ENCODE measurements around the gene MRPS25.
"Not testable (repeated sequence)": the region's sequence is repeated elsewhere in the genome, so short reads cannot be mapped to it uniquely, and the experiment has no call there.

Gene MRPS25

DNA sequence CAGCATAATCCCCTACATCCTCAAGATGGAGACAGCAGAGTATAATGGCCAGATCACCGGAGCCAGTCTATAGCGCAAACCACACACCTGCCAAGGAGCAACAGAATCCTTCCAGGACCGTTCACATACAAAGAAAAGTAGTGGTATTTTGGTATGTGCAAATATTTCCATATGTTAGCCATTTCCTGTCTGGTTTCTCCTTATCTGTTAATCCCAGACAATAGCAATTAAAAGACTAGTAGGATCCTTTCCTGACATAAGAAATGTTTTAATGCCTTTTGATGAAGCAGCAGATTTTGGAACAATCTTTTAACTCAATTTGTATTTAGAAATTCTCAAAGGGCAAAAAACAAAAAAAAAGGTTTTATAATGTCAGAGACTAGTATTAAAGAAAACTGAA is 22.2 kb downstream of the MRPS25 start:
- DNase-seq, result no peak

- DNase-seq, result no peak
Measured at GRCh38 chr3:15041950-15042349, 23.2 kb downstream of the MRPS25 start.

- no peak for DNase-seq
Measured at GRCh38 chr3:15040844-15041243, 24.3 kb downstream of the MRPS25 start.

DNA sequence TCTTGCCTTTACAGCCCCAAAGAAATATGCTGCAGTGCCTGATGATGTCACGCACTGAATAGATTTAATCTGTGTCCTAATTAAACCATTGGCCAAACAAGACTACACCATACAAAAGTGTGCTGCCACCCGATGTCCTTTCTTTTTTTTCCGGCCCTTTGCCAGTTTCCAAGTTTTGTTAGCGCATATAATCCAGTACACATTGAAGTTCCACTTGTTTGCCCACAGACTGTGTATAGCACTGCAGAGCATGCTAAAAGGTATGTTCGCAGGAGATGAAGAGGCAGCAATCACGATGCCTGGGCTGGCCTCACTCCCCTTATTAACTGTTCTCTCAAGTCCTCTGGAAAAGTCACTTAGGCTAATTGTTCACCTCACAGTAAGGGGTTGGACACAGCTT is 26.8 kb downstream of the MRPS25 start:
- no peak for DNase-seq

GRCh38 chr3:15033103-15033502 is 32.0 kb downstream of the MRPS25 start:
- DNase-seq, result no peak

DNA sequence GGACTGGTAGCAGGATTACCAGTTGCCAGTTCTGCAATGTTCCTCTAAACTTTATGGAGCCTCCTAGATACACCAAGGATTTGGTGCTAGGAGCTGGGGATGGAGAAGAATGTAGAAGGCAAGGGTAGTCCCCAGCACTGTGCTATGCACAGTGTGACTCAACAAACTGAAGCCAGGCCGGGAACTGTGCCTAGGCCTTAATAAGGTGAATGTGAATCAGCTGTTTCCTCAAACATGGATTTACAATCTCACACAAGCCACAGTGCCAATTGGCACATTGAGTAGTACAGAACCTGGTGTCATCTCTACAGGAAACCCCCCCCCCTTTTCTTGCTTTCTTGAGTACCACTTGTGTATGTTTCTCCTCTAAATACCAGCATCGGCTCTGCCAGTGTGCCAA is 32.5 kb downstream of the MRPS25 start:
- no peak for DNase-seq

DNA sequence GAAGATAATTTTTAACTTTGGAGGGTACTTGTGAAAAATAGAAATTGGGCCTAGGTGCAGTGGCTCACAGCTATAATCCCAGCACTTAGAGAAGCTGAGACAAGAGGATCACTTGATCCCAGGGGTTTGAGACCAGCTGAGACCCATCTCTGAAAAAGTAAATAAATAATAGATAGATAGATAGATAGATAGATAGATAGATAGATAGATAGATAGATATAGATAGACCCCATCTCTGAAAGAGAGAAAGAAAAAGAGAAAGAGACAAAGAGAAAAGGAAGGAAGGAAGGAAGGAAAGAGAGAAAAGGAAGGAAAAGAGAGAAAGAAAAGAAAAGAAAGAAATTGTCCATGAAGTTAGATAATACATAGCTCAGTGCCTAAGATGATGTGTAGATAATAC is 35.5 kb downstream of the MRPS25 start:
- no peak for DNase-seq

GRCh38 chr3:15023719-15024118 is 41.4 kb downstream of the MRPS25 start:
- no peak for DNase-seq

GRCh38 chr3:15023249-15023648 is 41.9 kb downstream of the MRPS25 start:
- DNase-seq, result no peak

DNA sequence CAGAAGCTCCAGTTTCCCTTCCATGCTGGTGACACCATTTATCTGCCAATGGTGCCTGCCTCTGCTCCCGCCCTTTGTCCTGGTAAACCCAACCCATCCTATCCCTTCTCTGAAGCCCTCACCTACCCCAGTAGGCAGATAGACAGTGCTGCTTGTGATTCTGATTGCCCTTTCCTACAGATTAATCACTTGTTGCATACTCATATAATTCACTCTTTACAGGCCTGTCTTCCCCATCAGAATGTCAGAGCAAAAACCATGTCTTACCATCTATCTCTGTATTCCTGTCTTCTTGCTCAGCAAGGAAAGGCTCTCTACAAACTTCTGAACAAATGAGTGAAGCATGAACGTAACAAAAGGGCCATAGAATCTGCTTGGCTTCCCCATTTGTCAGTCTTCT is 47.9 kb downstream of the MRPS25 start:
- no peak for DNase-seq

DNA sequence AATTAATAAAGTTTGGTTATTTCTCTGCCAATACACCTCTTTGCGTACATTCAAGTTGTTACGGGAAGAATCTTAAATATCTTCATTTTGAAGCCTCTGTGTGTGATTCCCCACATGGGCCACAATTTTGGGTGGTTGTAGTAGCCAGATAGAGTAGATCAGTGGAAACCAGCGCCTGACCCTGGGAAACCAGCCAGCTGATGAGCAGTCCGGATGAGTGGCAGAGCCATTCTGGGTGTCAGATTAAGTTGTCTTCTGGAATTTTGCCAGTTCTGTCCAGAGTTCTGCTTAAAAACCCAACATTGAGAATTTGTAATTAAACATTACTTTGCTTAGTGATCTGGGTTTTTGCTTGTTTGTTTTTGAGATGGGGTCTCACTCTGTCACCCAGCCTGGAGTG is 49.7 kb downstream of the MRPS25 start:
- DNase-seq, result no peak

- no peak for DNase-seq
Measured at GRCh38 chr3:15014606-15015328, 50.3 kb downstream of the MRPS25 start.

DNA sequence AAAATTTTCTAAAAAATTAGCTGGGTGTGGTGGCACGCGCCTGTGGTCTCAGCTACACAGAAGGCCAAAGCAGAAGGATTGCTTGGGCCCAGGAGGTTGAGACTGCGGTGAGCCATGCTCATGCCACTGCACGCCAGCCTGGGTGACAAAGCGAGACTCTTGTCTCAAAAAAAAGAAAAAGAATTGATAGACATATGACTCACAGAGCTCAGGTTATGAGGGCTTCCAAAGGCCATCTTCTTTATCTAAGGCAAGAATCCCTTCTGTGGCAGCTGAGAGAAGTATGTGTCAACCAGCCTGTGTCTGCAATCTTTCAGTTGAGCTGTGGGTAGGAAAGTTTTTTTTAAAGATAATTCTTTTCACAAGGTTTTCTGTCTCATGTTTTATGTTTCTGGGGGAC is 53.9 kb downstream of the MRPS25 start:
- no peak for DNase-seq

- DNase-seq, result no peak
Measured at GRCh38 chr3:15010664-15011063, 54.5 kb downstream of the MRPS25 start.

DNA sequence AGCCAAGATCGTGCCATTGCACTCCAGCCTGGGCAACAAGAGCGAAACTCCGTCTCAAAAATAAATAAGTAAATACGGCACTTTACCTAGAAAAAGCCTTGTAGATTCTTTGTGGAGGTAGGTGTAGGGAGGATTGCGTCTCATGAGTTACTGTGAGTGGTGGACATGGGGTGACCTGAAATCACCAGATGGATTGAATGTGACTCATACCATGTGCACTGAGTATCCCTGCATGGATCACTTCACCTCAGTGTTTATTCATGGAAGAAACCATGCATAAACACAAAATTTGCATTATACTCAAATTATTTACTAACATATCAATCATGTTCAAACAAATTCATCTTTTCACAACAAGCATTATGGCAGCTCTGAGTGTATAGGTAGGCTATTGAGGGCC is 55.9 kb downstream of the MRPS25 start:
- no peak for DNase-seq

- DNase-seq, result no peak
Measured at GRCh38 chr3:15007681-15008141, 57.4 kb downstream of the MRPS25 start.

- not testable (repeated sequence) for DNase-seq
Measured at GRCh38 chr3:14999182-14999581, 65.9 kb downstream of the MRPS25 start.
